Measurements from ENCODE around the gene CD300LD.
"Not testable (repeated sequence)": the region's sequence is repeated elsewhere in the genome, so short reads cannot be mapped to it uniquely, and the experiment has no call there.

The CD300LD gene

DNA sequence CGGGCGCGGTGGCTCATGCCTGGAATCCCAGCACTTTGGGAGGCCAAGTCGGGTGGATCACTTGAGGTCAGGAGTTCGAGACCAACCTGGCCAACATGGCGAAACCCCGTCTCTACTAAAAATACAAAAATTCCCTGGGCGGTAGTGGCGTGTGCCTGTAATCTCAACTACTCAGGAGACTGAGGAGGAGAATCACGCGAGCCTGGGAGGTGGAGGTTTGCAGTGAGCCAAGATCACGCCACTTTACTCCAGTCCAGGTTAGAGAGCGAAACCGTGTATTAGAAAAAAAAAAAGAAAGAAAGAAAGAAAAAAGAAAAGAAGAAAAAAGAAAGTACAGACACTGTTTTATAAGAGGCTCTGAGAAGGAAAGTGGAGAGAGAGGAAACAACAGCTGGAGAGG is 38.2 kb upstream of the CD300LD start:
- peaks cover 31% of the 10 kb centered on the region; the same call in 1 of the 2 replicates for H3K27me3 ChIP-seq (ENCODE audit: insufficient read depth, low read length)
- H3K27ac ChIP-seq (ENCODE audit: low read depth, low read length); H3K79me2 ChIP-seq (ENCODE audit: control insufficient read depth, insufficient read depth, low read length, unreplicated experiment); H3K4me1 ChIP-seq (ENCODE audit: control insufficient read depth, insufficient read depth, low read length, unreplicated experiment); H2AFZ ChIP-seq (ENCODE audit: low read length, unreplicated experiment); H3K4me3 ChIP-seq (ENCODE audit: low read depth, low read length); H3K36me3 ChIP-seq (ENCODE audit: insufficient read depth, low read length): not testable (repeated sequence)

DNA sequence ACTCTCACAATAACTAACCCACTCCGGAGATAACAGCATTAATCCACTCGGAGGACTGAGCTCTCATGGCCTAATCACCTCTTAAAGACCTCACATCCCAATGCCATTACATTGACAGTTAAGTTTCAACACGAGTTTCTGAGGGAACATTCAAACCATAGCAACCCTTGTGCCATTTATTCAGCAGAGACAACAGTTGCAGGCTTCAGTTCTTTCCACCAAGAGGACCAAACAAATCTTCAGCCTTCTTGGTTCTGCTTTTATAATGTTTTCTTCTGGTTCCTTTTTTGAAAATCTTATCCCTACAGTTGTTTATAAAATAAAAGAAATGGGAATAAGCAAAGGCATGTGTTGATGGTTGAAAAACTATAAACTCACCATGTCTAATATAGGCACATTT is 33.6 kb upstream of the CD300LD start:
- H3K36me3 ChIP-seq (ENCODE audit: insufficient read depth, low read length) = no peaks in the 10 kb centered on the region
- H3K4me3 ChIP-seq (ENCODE audit: low read depth, low read length) = no peak overlapping the region
- H3K4me1 ChIP-seq (ENCODE audit: control insufficient read depth, insufficient read depth, low read length, unreplicated experiment) = no peaks in the 10 kb centered on the region
- H3K27ac ChIP-seq (ENCODE audit: low read depth, low read length) = no peak overlapping the region
- H3K27me3 ChIP-seq (ENCODE audit: insufficient read depth, low read length) = peaks cover 28% of the 10 kb centered on the region
- no peaks in the 10 kb centered on the region for H3K79me2 ChIP-seq (ENCODE audit: control insufficient read depth, insufficient read depth, low read length, unreplicated experiment)
- H2AFZ ChIP-seq (ENCODE audit: low read length, unreplicated experiment) = no peak overlapping the region

DNA sequence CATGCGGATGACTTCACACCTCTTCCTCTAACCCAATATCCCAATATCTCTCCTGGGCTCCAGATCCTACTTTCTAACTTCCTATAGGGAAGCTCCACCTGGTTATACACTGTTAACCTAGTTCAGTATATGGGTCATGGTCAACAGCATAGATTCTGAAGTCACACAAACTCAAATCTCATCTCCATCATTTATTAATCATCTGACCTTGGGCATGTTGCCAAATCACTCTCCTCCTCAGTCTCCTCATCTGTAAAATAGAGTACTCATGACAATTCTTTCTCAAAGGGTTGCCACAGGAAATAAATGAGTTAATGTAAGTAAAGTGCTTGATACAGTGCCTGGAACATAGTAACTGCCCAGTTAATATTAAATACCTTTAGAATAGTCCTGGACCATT is 32.0 kb upstream of the CD300LD start:
- no peaks in the 10 kb centered on the region for H3K4me1 ChIP-seq (ENCODE audit: control insufficient read depth, insufficient read depth, low read length, unreplicated experiment)
- H2AFZ ChIP-seq (ENCODE audit: low read length, unreplicated experiment) = no peak overlapping the region
- peaks cover 30% of the 10 kb centered on the region for H3K27me3 ChIP-seq (ENCODE audit: insufficient read depth, low read length)
- no peak overlapping the region for H3K4me3 ChIP-seq (ENCODE audit: low read depth, low read length)
- H3K36me3 ChIP-seq (ENCODE audit: insufficient read depth, low read length) = no peaks in the 10 kb centered on the region
- no peak overlapping the region for H3K27ac ChIP-seq (ENCODE audit: low read depth, low read length)
- H3K79me2 ChIP-seq (ENCODE audit: control insufficient read depth, insufficient read depth, low read length, unreplicated experiment) = no peaks in the 10 kb centered on the region

DNA sequence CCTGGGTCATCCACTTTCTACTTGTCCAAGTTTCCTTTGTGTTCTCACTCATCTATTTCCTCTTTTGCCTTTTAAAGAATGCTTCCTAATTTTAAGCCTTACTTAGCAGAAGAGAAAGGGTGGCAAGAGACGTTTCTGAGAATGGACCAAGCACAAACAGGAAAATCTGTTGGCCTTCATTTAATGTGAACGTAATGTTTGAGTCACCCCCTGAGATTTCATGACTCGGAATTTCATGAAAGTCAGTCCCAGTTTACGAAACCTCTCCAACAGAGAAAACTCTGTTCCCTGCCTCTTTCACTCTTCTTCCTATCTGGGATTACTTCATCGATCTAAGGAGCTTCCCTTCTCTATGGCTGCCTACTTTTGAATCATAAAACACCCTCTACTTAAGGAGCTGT is 31.6 kb upstream of the CD300LD start, which contains the start of gene CD300E:
TSS of gene CD300E (minus strand) at position 46 of the 401 bp plus-strand sequence. CDS start 117 bp downstream, outside the sequence.
- Histone ChIP-seq H3K4me1 (ENCODE audit: control insufficient read depth, insufficient read depth, low read length, unreplicated experiment) (no peaks in the 10 kb centered on the region), H3K27me3 (ENCODE audit: insufficient read depth, low read length) (peaks cover 35% of the 10 kb centered on the region), H3K36me3 (ENCODE audit: insufficient read depth, low read length) (no peaks in the 10 kb centered on the region), H2AFZ (ENCODE audit: low read length, unreplicated experiment) (no peak within 1 kb of the TSS), H3K79me2 (ENCODE audit: control insufficient read depth, insufficient read depth, low read length, unreplicated experiment) (no peaks in the 10 kb centered on the region), H3K27ac (ENCODE audit: low read depth, low read length) (no peak within 1 kb of the TSS), H3K4me3 (ENCODE audit: low read depth, low read length) (no peak within 1 kb of the TSS)

DNA sequence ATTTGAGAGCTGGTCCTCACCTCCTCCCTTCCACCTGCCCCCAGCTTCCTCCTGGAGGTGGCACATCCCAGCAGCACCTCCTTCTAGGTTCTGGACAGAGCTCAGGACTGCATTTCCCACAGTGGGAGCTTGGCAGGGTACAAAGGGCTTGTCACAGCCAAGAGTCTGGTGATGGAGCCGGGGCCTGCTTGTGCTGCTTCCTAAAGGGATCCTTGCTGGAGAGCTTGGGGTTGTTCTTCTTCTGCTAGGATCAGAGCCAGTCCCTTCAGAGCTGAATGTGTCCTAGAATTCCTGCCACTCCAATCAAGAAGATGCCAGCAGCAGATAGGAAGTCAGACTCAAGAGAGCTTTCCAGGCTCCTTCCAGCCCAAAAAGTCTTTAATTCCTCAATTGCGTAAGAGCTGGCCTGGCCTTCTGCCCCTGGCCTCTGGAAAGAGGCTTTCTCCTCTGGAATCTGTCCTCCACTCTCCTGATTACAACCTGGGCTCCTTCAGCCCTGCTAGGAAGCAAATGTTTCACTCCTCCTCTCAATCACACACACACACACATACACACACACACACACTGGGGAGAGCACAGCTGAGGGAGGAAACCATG is 27.1 kb upstream of the CD300LD start:
- no peak overlapping the region for H2AFZ ChIP-seq (ENCODE audit: low read length, unreplicated experiment)
- no peaks in the 10 kb centered on the region for H3K4me1 ChIP-seq (ENCODE audit: control insufficient read depth, insufficient read depth, low read length, unreplicated experiment)
- H3K27me3 ChIP-seq (ENCODE audit: insufficient read depth, low read length) = peaks cover 34% of the 10 kb centered on the region
- H3K4me3 ChIP-seq (ENCODE audit: low read depth, low read length) = no peak overlapping the region
- H3K79me2 ChIP-seq (ENCODE audit: control insufficient read depth, insufficient read depth, low read length, unreplicated experiment) = no peaks in the 10 kb centered on the region
- no peak overlapping the region for H3K27ac ChIP-seq (ENCODE audit: low read depth, low read length)
- H3K36me3 ChIP-seq (ENCODE audit: insufficient read depth, low read length) = no peaks in the 10 kb centered on the region

DNA sequence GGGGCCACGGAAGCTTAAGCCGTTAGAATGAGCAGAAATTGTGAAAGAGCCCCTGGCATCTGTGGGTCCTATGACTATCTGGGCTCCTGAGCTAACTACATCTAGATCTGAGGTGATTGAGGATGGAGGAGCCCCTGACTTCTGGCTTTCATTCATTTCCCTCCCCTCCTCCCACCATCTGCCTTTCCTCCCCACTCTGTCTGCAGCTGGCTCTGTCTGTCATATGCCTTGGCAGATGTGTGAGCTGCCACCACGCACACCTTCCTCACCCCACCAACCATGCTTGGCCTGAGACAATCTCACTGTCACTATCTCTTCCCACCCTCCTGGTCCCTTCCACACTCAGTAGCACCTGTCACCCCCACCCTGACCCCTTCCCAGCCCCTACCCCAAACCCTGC is 26.4 kb upstream of the CD300LD start:
- Histone ChIP-seq H3K27me3 (ENCODE audit: insufficient read depth, low read length) (peaks cover 34% of the 10 kb centered on the region), H3K27ac (ENCODE audit: low read depth, low read length) (no peak overlapping the region), H3K36me3 (ENCODE audit: insufficient read depth, low read length) (no peaks in the 10 kb centered on the region)

DNA sequence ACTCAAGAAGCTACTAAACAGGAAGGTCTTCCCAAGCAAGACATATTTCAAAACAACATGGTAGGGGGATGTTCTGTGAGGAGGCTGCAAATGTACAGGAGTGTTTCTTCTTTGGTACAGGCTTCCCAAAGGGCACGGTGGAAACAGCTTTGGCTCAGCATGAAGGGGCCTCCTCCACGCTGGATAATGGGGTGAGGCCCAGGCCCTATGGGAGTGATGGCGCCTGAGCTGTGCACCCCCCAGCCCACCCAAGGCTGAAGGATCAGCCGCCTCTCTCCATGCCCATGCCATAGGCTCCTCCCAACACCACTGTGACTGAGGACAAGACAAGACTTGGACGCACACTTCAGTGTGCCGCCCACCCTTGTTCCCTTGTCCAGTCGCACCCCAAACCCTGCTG is 24.6 kb upstream of the CD300LD start:
- peaks cover 31% of the 10 kb centered on the region for H3K27me3 ChIP-seq (ENCODE audit: insufficient read depth, low read length)

More for the DNA sequence above, 26.4 kb upstream of the CD300LD start:
- Histone ChIP-seq H3K79me2 (ENCODE audit: control insufficient read depth, insufficient read depth, low read length, unreplicated experiment) (no peaks in the 10 kb centered on the region), H3K4me3 (ENCODE audit: low read depth, low read length) (no peak overlapping the region), H2AFZ (ENCODE audit: low read length, unreplicated experiment) (no peak overlapping the region), H3K4me1 (ENCODE audit: control insufficient read depth, insufficient read depth, low read length, unreplicated experiment) (no peaks in the 10 kb centered on the region)

DNA sequence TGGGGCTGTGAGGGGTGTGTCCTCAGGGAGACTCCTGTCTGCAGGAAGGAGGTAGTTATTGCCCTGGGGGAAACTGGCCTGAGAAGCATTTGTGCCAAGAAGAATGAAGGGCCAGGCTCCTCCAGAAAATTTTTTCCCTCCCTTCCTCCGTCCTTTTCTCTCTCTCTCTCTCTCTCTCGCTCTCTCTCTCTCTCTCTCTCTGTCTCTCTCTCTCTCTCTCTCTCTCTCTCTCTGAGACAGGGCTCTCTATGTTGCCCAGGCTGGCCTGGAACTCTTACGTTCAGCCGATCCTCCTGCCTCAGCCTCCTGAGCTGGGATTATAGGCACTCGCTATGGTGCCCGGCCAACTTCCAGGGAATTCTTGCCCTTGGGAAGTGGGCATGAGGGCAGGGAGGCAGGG is 20.0 kb upstream of the CD300LD start:
- Histone ChIP-seq H3K4me3 (ENCODE audit: low read depth, low read length) (no peak overlapping the region), H3K79me2 (ENCODE audit: control insufficient read depth, insufficient read depth, low read length, unreplicated experiment) (no peaks in the 10 kb centered on the region), H3K27me3 (ENCODE audit: insufficient read depth, low read length) (peaks cover 23% of the 10 kb centered on the region), H3K27ac (ENCODE audit: low read depth, low read length) (no peak overlapping the region), H3K36me3 (ENCODE audit: insufficient read depth, low read length) (no peaks in the 10 kb centered on the region), H3K4me1 (ENCODE audit: control insufficient read depth, insufficient read depth, low read length, unreplicated experiment) (no peaks in the 10 kb centered on the region), H2AFZ (ENCODE audit: low read length, unreplicated experiment) (no peak overlapping the region)

More for the DNA sequence above, 24.6 kb upstream of the CD300LD start:
- no peak overlapping the region for H3K27ac ChIP-seq (ENCODE audit: low read depth, low read length)
- H3K4me3 ChIP-seq (ENCODE audit: low read depth, low read length) = no peak overlapping the region
- no peaks in the 10 kb centered on the region for H3K4me1 ChIP-seq (ENCODE audit: control insufficient read depth, insufficient read depth, low read length, unreplicated experiment)
- H2AFZ ChIP-seq (ENCODE audit: low read length, unreplicated experiment) = no peak overlapping the region
- no peaks in the 10 kb centered on the region for H3K79me2 ChIP-seq (ENCODE audit: control insufficient read depth, insufficient read depth, low read length, unreplicated experiment)
- no peaks in the 10 kb centered on the region for H3K36me3 ChIP-seq (ENCODE audit: insufficient read depth, low read length)

DNA sequence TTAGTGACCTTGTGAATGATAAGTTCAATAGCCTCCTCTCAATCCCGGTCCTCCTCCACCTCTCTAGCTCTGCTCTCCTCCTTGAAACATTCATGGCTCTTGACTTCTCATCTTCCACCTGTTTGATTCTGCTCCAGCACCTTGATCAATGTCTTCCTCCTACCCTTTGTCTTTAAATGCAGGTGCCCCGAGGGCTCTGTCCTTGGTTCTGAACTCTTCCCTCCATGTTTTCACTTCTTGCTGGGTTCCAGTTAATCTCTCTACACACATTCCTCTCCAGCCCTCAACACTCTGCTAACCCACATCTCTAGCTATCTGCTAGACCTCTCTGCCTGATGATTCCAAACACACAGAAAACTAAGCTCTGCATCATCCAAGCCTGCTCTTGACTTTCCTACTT is 18.0 kb upstream of the CD300LD start:
- Histone ChIP-seq H2AFZ (ENCODE audit: low read length, unreplicated experiment) (no peak overlapping the region), H3K36me3 (ENCODE audit: insufficient read depth, low read length) (no peaks in the 10 kb centered on the region), H3K4me1 (ENCODE audit: control insufficient read depth, insufficient read depth, low read length, unreplicated experiment) (peaks cover 2% of the 10 kb centered on the region), H3K27me3 (ENCODE audit: insufficient read depth, low read length) (peaks cover 21% of the 10 kb centered on the region), H3K27ac (ENCODE audit: low read depth, low read length) (no peak overlapping the region), H3K4me3 (ENCODE audit: low read depth, low read length) (no peak overlapping the region), H3K79me2 (ENCODE audit: control insufficient read depth, insufficient read depth, low read length, unreplicated experiment) (no peaks in the 10 kb centered on the region)

DNA sequence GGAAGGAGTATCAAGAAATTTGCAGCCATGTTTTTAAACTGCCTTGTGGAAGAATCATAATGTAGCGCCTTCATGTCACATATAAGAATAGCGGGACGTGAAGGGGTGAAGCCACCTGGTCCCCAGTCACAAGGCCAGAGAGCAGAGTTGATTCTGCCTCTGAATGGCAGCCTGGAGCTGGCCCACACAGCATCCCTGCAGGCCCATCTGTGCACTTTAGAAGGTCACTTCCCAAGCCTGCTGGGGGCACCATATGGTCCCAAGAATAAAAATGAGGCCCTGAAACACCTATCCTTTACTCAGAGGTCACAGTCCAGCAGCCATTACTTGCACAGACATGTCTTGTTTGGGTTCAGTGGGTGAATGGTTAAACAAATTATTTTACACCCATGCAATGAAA is 16.4 kb upstream of the CD300LD start:
- Histone ChIP-seq H2AFZ (ENCODE audit: low read length, unreplicated experiment) (no peak overlapping the region), H3K27me3 (ENCODE audit: insufficient read depth, low read length) (peaks cover 28% of the 10 kb centered on the region), H3K27ac (ENCODE audit: low read depth, low read length) (no peak overlapping the region), H3K4me1 (ENCODE audit: control insufficient read depth, insufficient read depth, low read length, unreplicated experiment) (peaks cover 4% of the 10 kb centered on the region), H3K4me3 (ENCODE audit: low read depth, low read length) (no peak overlapping the region), H3K79me2 (ENCODE audit: control insufficient read depth, insufficient read depth, low read length, unreplicated experiment) (no peaks in the 10 kb centered on the region), H3K36me3 (ENCODE audit: insufficient read depth, low read length) (no peaks in the 10 kb centered on the region)

DNA sequence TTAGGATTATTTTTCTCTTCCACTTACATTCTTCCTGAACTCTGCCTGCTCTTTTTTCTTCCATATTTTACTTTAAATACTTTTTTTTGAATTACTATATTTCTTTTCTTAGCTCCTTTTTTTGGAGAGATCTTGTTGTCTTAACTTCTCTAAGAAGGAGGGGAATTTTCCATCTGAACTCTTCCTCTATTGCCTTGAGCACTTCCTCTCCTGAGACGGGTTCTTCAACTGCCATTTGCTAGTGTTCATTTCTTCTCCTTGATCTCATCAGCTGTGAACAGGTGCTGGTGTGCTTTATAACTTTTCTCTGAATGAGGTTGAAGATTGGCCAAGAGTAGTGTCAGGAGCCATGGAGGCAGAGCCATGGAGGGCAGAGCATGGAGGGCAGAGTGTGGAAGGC is 15.1 kb upstream of the CD300LD start:
- no peaks in the 10 kb centered on the region for H3K79me2 ChIP-seq (ENCODE audit: control insufficient read depth, insufficient read depth, low read length, unreplicated experiment)
- H3K4me1 ChIP-seq (ENCODE audit: control insufficient read depth, insufficient read depth, low read length, unreplicated experiment) = peaks cover 4% of the 10 kb centered on the region
- no peak overlapping the region for H2AFZ ChIP-seq (ENCODE audit: low read length, unreplicated experiment)
- no peaks in the 10 kb centered on the region for H3K36me3 ChIP-seq (ENCODE audit: insufficient read depth, low read length)
- H3K27ac ChIP-seq (ENCODE audit: low read depth, low read length) = no peak overlapping the region
- H3K27me3 ChIP-seq (ENCODE audit: insufficient read depth, low read length) = peaks cover 24% of the 10 kb centered on the region
- H3K4me3 ChIP-seq (ENCODE audit: low read depth, low read length) = no peak overlapping the region
